ENCODE results near the gene FCHO1.

FCHO1 gene

GRCh38 chr19:17751103-17751911 lies at the start of gene FCHO1:
Gene FCHO1 (plus strand): TSS chr19:17751477. CDS start chr19:17755165, 3,688 bp downstream.
- DNase-seq (ENCODE audit: low read depth in 2 of 2), result peak; percentile 65 to 81

- DNase-seq (ENCODE audit: low read depth in 2 of 2), result peak; percentile 40 to 70
Observed at GRCh38 chr19:17703824-17704463, 47.3 kb upstream of the FCHO1 start.

GRCh38 chr19:17706750-17707181 lies 44.5 kb upstream of the FCHO1 start:
- no peak for DNase-seq (ENCODE audit: low read depth in 2 of 2)

GRCh38 chr19:17711851-17712250 lies 39.4 kb upstream of the FCHO1 start:
- no peak for DNase-seq (ENCODE audit: low read depth in 2 of 2)

- DNase-seq (ENCODE audit: low read depth in 2 of 2), result no peak
Observed at GRCh38 chr19:17716309-17716929, 34.9 kb upstream of the FCHO1 start.

GRCh38 chr19:17718550-17718946 lies 32.7 kb upstream of the FCHO1 start:
- no peak for DNase-seq (ENCODE audit: low read depth in 2 of 2)

GRCh38 chr19:17718947-17719711 lies 32.1 kb upstream of the FCHO1 start, which contains the start of gene MAP1S:
Gene MAP1S (plus strand): TSS chr19:17719480. CDS start chr19:17719503, 23 bp downstream.
- peak; percentile 44 to 68 for DNase-seq (ENCODE audit: low read depth in 2 of 2)

- no peak for DNase-seq (ENCODE audit: low read depth in 2 of 2)
Observed at GRCh38 chr19:17719730-17720400, 31.4 kb upstream of the FCHO1 start.

GRCh38 chr19:17720440-17720839 lies 30.8 kb upstream of the FCHO1 start:
- DNase-seq (ENCODE audit: low read depth in 2 of 2), result no peak

GRCh38 chr19:17721111-17721628 lies 30.1 kb upstream of the FCHO1 start:
- no peak for DNase-seq (ENCODE audit: low read depth in 2 of 2)

- no peak for DNase-seq (ENCODE audit: low read depth in 2 of 2)
Observed at GRCh38 chr19:17721821-17722220, 29.5 kb upstream of the FCHO1 start.

- DNase-seq (ENCODE audit: low read depth in 2 of 2), result no peak
Observed at GRCh38 chr19:17722655-17723240, 28.5 kb upstream of the FCHO1 start.

GRCh38 chr19:17724655-17725054 lies 26.6 kb upstream of the FCHO1 start:
- no peak for DNase-seq (ENCODE audit: low read depth in 2 of 2)

- DNase-seq (ENCODE audit: low read depth in 2 of 2), result no peak
Observed at GRCh38 chr19:17725422-17726078, 25.7 kb upstream of the FCHO1 start.

GRCh38 chr19:17726136-17726741 lies 25.0 kb upstream of the FCHO1 start:
- no peak for DNase-seq (ENCODE audit: low read depth in 2 of 2)

- no peak for DNase-seq (ENCODE audit: low read depth in 2 of 2)
Observed at GRCh38 chr19:17726964-17727773, 24.1 kb upstream of the FCHO1 start.

- no peak for DNase-seq (ENCODE audit: low read depth in 2 of 2)
Observed at GRCh38 chr19:17727843-17728242, 23.4 kb upstream of the FCHO1 start.

GRCh38 chr19:17733127-17733526 lies 18.1 kb upstream of the FCHO1 start:
- no peak for DNase-seq (ENCODE audit: low read depth in 2 of 2)

- no peak for DNase-seq (ENCODE audit: low read depth in 2 of 2)
Observed at GRCh38 chr19:17734146-17734545, 17.1 kb upstream of the FCHO1 start.

Measured in stimulated activated CD4-positive, alpha-beta T cell treated with anti-CD3 and anti-CD28 coated beads, Interleukin-12 subunit alpha, Interleukin-12 subunit beta, amount 100 ng/mL, for 24 hours (primary cell).